Measurements from ENCODE around the gene NCEH1.
"Not testable (repeated sequence)": the region's sequence is repeated elsewhere in the genome, so short reads cannot be mapped to it uniquely, and the experiment has no call there.

The NCEH1 gene

DNA sequence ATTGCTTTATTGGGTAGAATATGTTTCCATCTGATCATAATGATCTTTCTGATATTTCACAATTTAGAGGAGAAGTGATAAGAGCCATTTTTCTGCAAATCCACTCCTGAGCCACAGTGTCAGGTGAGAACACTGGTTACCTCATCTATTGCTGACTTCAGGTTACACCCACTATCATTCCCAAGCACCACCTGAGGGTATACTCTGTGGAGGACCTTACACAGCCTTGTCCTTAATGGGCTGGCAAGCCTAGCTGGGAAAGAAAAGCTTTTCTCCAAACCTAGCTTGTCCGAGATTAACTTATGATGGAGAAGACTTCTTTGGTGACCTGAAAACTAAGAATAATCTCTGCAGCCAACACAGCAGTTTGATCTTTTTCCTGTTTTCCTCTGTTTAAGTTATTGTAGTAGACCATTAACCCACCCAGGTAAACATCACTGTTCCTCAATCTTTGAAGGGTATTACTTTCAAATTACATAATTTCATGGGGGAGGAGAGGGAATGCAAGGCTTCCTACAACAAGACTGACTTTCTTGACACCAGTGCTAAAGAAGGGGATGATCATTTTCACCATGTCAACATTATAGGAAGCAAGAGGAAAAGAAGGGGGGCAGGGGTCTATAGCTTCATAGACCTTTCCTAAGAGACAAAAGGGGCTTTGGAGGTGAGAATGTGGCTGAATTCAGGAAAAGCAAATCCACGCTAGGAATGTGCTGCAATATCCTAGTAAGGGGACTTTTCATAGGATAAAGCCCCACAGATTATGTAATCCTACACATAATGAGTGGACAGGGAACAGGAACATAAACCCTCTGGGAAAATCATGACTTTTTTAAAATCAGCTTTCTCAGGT is 1.7 kb downstream of the NCEH1 start:
- Histone ChIP-seq H3K27me3 (ENCODE audit: insufficient read depth, poor library complexity, severe bottlenecking) (no peaks in the 10 kb centered on the region), H3K9me3 (ENCODE audit: severe bottlenecking) (no peaks in the 10 kb centered on the region), H3K4me1 (ENCODE audit: insufficient read depth, poor library complexity, severe bottlenecking) (peaks cover 26% of the 10 kb centered on the region), H3K4me3 (ENCODE audit: severe bottlenecking) (peak overlapping the region; percentile 59), H3K36me3 (ENCODE audit: low read depth) (no peaks in the 10 kb centered on the region), H3K27ac (ENCODE audit: poor library complexity, severe bottlenecking) (peak overlapping the region; percentile 77)
- ATAC-seq (ENCODE audit: low read depth) (no peak), DNase-seq (ENCODE audit: low spot score) (no peak)
- TF ChIP-seq, protein P1, sequence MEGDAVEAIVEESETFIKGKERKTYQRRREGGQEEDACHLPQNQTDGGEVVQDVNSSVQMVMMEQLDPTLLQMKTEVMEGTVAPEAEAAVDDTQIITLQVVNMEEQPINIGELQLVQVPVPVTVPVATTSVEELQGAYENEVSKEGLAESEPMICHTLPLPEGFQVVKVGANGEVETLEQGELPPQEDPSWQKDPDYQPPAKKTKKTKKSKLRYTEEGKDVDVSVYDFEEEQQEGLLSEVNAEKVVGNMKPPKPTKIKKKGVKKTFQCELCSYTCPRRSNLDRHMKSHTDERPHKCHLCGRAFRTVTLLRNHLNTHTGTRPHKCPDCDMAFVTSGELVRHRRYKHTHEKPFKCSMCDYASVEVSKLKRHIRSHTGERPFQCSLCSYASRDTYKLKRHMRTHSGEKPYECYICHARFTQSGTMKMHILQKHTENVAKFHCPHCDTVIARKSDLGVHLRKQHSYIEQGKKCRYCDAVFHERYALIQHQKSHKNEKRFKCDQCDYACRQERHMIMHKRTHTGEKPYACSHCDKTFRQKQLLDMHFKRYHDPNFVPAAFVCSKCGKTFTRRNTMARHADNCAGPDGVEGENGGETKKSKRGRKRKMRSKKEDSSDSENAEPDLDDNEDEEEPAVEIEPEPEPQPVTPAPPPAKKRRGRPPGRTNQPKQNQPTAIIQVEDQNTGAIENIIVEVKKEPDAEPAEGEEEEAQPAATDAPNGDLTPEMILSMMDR (IDR thresholded peaks at IDR 0.05; ENCODE audit: poor library complexity, severe bottlenecking), result no peak

DNA sequence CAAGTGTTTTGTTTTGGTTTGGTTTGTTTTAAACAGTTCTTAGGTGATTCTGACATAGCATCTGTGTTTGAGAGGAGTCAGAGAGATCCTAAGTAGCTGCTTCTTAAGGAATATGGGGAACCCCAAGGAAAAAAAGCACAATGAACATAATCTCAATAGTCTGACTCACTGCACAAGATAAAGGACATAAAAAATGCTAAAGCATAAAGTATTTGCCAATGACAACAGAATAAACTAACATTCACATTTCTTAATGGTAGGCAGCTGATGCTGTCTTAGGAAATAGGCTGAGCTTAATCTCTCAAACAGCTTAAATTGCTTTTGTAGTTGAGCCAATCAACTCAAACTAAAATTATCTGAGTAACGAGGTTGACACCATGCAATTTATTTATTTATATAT is 2.9 kb downstream of the NCEH1 start:
- Histone ChIP-seq H3K27me3 (ENCODE audit: insufficient read depth, poor library complexity, severe bottlenecking) (no peaks in the 10 kb centered on the region), H3K9me3 (ENCODE audit: severe bottlenecking) (no peaks in the 10 kb centered on the region), H3K36me3 (ENCODE audit: low read depth) (no peaks in the 10 kb centered on the region; the same call in 1 of the 2 replicates), H3K27ac (ENCODE audit: poor library complexity, severe bottlenecking) (no peak overlapping the region), H3K4me3 (ENCODE audit: severe bottlenecking) (no peak overlapping the region), H3K4me1 (ENCODE audit: insufficient read depth, poor library complexity, severe bottlenecking) (peaks cover 26% of the 10 kb centered on the region)
- ATAC-seq (ENCODE audit: low read depth) (no peak), DNase-seq (ENCODE audit: low spot score) (no peak)
- TF ChIP-seq, protein P1 (IDR thresholded peaks at IDR 0.05; ENCODE audit: poor library complexity, severe bottlenecking), result no peak

DNA sequence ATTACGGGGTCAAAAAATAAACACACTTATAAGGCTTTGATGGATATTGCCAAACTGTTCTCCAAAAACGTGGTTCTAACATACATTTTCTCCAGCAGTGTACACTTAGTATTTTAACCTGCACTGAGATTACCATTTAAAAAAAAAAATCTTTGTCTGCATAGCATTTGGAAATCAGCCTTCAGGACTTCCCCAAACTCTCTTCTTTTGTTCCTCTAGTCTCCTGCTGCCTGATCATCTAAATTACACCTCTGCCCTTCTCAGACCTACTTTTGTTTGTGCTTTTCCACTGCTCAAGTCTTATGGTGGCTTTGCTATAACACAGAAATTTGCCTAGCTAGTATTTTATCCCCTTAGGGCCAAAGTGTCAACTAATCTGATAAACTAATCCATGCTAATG is 3.8 kb downstream of the NCEH1 start:
- no peak overlapping the region for H3K27ac ChIP-seq (ENCODE audit: poor library complexity, severe bottlenecking)
- H3K36me3 ChIP-seq (ENCODE audit: low read depth), result no peaks in the 10 kb centered on the region; the same call in 1 of the 2 replicates
- no peak overlapping the region for H3K4me3 ChIP-seq (ENCODE audit: severe bottlenecking)
- no peak for DNase-seq (ENCODE audit: low spot score)
- no peaks in the 10 kb centered on the region for H3K27me3 ChIP-seq (ENCODE audit: insufficient read depth, poor library complexity, severe bottlenecking)
- H3K4me1 ChIP-seq (ENCODE audit: insufficient read depth, poor library complexity, severe bottlenecking), result peaks cover 26% of the 10 kb centered on the region
- no peaks in the 10 kb centered on the region for H3K9me3 ChIP-seq (ENCODE audit: severe bottlenecking)
- ATAC-seq (ENCODE audit: low read depth), result no peak
- TF ChIP-seq, protein P1 (IDR thresholded peaks at IDR 0.05; ENCODE audit: poor library complexity, severe bottlenecking), result no peak

DNA sequence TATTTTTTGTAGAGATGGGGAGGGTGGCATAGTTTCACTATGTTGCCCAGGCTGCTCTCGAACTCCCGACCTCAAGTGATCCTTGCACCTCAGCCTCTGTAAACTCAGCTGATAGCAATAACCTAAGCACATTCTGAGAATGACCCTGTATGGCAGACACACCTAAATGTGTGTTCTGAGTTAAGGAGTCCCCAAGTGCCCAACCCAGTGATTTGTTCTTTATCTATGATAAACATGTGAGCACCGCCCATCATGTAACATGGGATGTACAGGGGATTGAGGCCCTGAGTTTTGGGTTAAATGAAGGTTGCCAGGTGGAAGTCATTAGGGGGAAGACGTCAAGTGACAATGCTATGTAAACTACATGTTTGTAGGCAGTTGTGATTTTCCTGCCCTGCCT is 5.7 kb downstream of the NCEH1 start:
- Histone ChIP-seq H3K9me3 (ENCODE audit: severe bottlenecking) (no peaks in the 10 kb centered on the region), H3K36me3 (ENCODE audit: low read depth) (no peaks in the 10 kb centered on the region; the same call in 1 of the 2 replicates), H3K27me3 (ENCODE audit: insufficient read depth, poor library complexity, severe bottlenecking) (no peaks in the 10 kb centered on the region), H3K4me1 (ENCODE audit: insufficient read depth, poor library complexity, severe bottlenecking) (peaks cover 18% of the 10 kb centered on the region), H3K4me3 (ENCODE audit: severe bottlenecking) (no peak overlapping the region), H3K27ac (ENCODE audit: poor library complexity, severe bottlenecking) (no peak overlapping the region)
- TF ChIP-seq, protein P1 (IDR thresholded peaks at IDR 0.05; ENCODE audit: poor library complexity, severe bottlenecking), result no peak
- DNase-seq (ENCODE audit: low spot score) (no peak), ATAC-seq (ENCODE audit: low read depth) (no peak)

DNA sequence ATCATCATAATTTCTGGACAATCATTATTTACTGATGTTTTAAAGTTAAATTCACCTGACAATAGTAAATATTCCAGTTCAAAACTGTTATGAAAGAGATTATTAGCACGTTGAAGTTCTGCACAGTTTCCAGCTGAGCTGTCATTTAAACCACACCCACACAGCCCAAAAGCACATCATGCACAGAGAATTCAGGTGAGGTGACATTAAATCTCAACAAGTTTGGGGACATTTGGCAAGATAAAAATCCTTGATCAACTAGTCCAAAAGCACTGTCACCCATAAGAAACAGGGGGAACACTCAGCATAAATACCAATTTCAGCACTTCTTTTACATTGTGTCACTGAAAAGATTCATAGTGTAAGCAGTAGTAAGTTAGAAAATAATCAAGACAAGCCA is 6.9 kb downstream of the NCEH1 start:
- H3K36me3 ChIP-seq (ENCODE audit: low read depth), result no peaks in the 10 kb centered on the region; the same call in 1 of the 2 replicates
- DNase-seq (ENCODE audit: low spot score) (no peak), ATAC-seq (ENCODE audit: low read depth) (no peak)
- no peak overlapping the region for H3K4me3 ChIP-seq (ENCODE audit: severe bottlenecking)
- TF ChIP-seq, protein P1 (IDR thresholded peaks at IDR 0.05; ENCODE audit: poor library complexity, severe bottlenecking), result no peak
- H3K27me3 ChIP-seq (ENCODE audit: insufficient read depth, poor library complexity, severe bottlenecking), result no peaks in the 10 kb centered on the region
- H3K9me3 ChIP-seq (ENCODE audit: severe bottlenecking), result no peaks in the 10 kb centered on the region
- H3K4me1 ChIP-seq (ENCODE audit: insufficient read depth, poor library complexity, severe bottlenecking), result peaks cover 10% of the 10 kb centered on the region
- H3K27ac ChIP-seq (ENCODE audit: poor library complexity, severe bottlenecking), result no peak overlapping the region

DNA sequence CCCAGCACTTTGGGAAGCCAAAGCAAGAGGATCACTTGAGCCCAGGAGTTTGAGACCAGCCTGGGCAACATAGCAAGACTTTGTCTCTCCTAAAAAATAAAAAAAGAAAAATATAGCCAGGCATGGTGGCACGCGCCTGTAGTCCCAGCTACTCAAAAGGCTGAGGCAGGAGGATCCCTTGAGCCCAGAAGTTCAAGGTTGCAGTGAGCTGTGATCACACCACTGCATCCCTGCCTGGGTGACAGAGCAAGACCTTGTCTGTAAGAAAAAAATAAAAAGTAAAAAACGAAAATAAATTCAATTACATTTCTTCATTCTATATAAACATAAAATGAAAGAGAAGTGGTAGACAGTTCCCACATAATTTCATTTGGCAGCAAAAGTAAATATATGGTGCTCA is 8.1 kb downstream of the NCEH1 start:
- H3K36me3 ChIP-seq (ENCODE audit: low read depth); H3K9me3 ChIP-seq (ENCODE audit: severe bottlenecking); H3K4me1 ChIP-seq (ENCODE audit: insufficient read depth, poor library complexity, severe bottlenecking); DNase-seq (ENCODE audit: low spot score); H3K27me3 ChIP-seq (ENCODE audit: insufficient read depth, poor library complexity, severe bottlenecking); H3K27ac ChIP-seq (ENCODE audit: poor library complexity, severe bottlenecking); ATAC-seq (ENCODE audit: low read depth); H3K4me3 ChIP-seq (ENCODE audit: severe bottlenecking): not testable (repeated sequence)
